Right kidney (tissue), 9 donors: ENCODE results near the gene ATMIN.

Experiments used
- DNase-seq: peaks from one replicate; pipeline ENCODE4 v3.0.0-alpha.2; 2016
- long read RNA-seq, 8 donors: transcript quantifications; one replicate each; lab custom pipeline, GENCODE V29; 2026

ATMIN gene
- long read RNA-seq, donor 1, full-length matches to known transcripts = 8 of 8 reads
- long read RNA-seq, donor 1, partial matches to known transcripts = 0 of 8 reads
- long read RNA-seq, donor 1, other reads (novel, unspliced or antisense) = 0 of 8 reads
- long read RNA-seq, donor 2, full-length matches to known transcripts = 8 of 8 reads
- long read RNA-seq, donor 2, partial matches to known transcripts = 0 of 8 reads
- long read RNA-seq, donor 2, other reads (novel, unspliced or antisense) = 0 of 8 reads
- long read RNA-seq, donor 3, full-length matches to known transcripts = 9 of 17 reads
- long read RNA-seq, donor 3, partial matches to known transcripts = 8 of 17 reads
- long read RNA-seq, donor 3, other reads (novel, unspliced or antisense) = 0 of 17 reads
- long read RNA-seq, donor 4, full-length matches to known transcripts = 18 of 18 reads
- long read RNA-seq, donor 4, partial matches to known transcripts = 0 of 18 reads
- long read RNA-seq, donor 4, other reads (novel, unspliced or antisense) = 0 of 18 reads
- long read RNA-seq, donor 5, full-length matches to known transcripts = 15 of 15 reads
- long read RNA-seq, donor 5, partial matches to known transcripts = 0 of 15 reads
- long read RNA-seq, donor 5, other reads (novel, unspliced or antisense) = 0 of 15 reads
- long read RNA-seq, donor 6, full-length matches to known transcripts = 22 of 22 reads
- long read RNA-seq, donor 6, partial matches to known transcripts = 0 of 22 reads
- long read RNA-seq, donor 6, other reads (novel, unspliced or antisense) = 0 of 22 reads
- long read RNA-seq, donor 7 = 0 reads
- long read RNA-seq, donor 8, full-length matches to known transcripts = 12 of 12 reads
- long read RNA-seq, donor 8, partial matches to known transcripts = 0 of 12 reads
- long read RNA-seq, donor 8, other reads (novel, unspliced or antisense) = 0 of 12 reads

GRCh38 chr16:81035398-81035974 lies at the start of gene ATMIN:
Gene ATMIN, plus strand, starts transcription at chr16:81035842. Its CDS starts 29 bp downstream, at chr16:81035871.
- peak; percentile 85 for DNase-seq

- DNase-seq = no peak
Observed at GRCh38 chr16:80986557-80986956, 49.1 kb upstream of the ATMIN start.

GRCh38 chr16:80988756-80989155 lies 46.9 kb upstream of the ATMIN start:
- no peak for DNase-seq

GRCh38 chr16:80989801-80990200 lies 45.8 kb upstream of the ATMIN start:
- DNase-seq = no peak

GRCh38 chr16:80990577-80990976 lies 45.1 kb upstream of the ATMIN start:
- no peak for DNase-seq

- no peak for DNase-seq
Observed at GRCh38 chr16:80990978-80991377, 44.7 kb upstream of the ATMIN start.

- no peak for DNase-seq
Observed at GRCh38 chr16:80991792-80992430, 43.7 kb upstream of the ATMIN start.

- no peak for DNase-seq
Observed at GRCh38 chr16:80992676-80993293, 42.9 kb upstream of the ATMIN start.

GRCh38 chr16:80993307-80993706 lies 42.3 kb upstream of the ATMIN start:
- no peak for DNase-seq

- no peak for DNase-seq
Observed at GRCh38 chr16:80993834-80994233, 41.8 kb upstream of the ATMIN start.

- DNase-seq = no peak
Observed at GRCh38 chr16:80994451-80994850, 41.2 kb upstream of the ATMIN start.

GRCh38 chr16:80996688-80997138 lies 38.9 kb upstream of the ATMIN start:
- peak; percentile 25 for DNase-seq

- DNase-seq = peak; percentile 13
Observed at GRCh38 chr16:80997139-80997798, 38.4 kb upstream of the ATMIN start.

- DNase-seq = no peak
Observed at GRCh38 chr16:80997964-80998620, 37.5 kb upstream of the ATMIN start.

GRCh38 chr16:81000873-81001272 lies 34.8 kb upstream of the ATMIN start:
- DNase-seq = no peak

- DNase-seq = no peak
Observed at GRCh38 chr16:81001330-81001729, 34.3 kb upstream of the ATMIN start.

GRCh38 chr16:81003064-81003463 lies 32.6 kb upstream of the ATMIN start:
- DNase-seq = no peak

GRCh38 chr16:81003610-81004460 lies 31.8 kb upstream of the ATMIN start:
- DNase-seq = no peak

GRCh38 chr16:81004646-81005353 lies 30.8 kb upstream of the ATMIN start:
- peak; percentile 44 for DNase-seq
